Activated naive CD8-positive, alpha-beta T cell treated with anti-CD3 and anti-CD28 coated beads, Interleukin-2, amount 50 U/mL, for 16 hours (primary cell): ENCODE results near the gene MTO1.
"Not testable (repeated sequence)": the region's sequence is repeated elsewhere in the genome, so short reads cannot be mapped to it uniquely, and the experiment has no call there.

Experiments used
- DNase-seq: peaks from one replicate; pipeline ENCODE4 v3.0.0-alpha.2; 2020; ENCODE audit warnings: low read depth, low spot score

The MTO1 gene

GRCh38 chr6:73504160-73504559, 42.6 kb downstream of the MTO1 start:
- no peak for DNase-seq

- DNase-seq: no peak
Measured at GRCh38 chr6:73505142-73505541, 43.6 kb downstream of the MTO1 start.

DNA sequence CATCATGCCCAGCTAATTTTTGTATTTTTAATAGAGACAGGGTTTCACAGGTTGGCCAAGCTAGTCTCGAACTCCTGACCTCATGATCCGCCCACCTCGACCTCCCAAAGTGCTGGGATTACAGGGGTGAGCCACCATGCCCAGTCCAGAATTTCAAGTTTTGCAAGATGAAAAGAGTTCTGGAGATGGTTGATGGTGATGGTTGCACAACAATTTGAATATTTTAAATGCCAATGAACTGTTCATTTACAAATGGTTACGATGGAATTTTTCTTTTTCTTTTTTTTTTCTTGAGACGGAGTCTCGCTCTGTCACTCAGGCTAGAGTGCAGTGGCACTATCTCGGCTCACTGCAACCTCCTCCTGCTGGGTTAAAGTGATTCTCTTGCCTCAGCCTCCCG, 44.2 kb downstream of the MTO1 start:
- DNase-seq: not testable (repeated sequence)

DNA sequence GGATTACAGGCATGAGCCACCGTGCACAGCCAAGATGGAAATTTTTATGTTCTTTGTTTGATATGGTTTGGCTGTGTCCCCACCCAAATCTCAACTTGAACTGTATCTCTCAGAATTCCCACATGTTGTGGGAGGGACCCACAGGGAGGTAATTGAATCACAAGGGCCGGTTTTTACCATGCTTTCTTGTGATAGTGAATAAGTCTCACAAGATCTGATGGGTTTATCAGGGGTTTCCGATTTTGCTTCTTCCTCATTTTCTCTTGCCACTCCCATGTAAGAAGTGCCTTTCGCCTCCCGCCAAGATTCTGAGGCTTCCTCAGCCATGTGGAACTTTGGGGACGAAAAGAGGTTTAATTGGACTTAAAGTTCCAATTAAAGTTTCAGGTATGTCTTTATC, 44.7 kb downstream of the MTO1 start:
- no peak for DNase-seq

- DNase-seq: no peak
Measured at GRCh38 chr6:73508776-73509175, 47.2 kb downstream of the MTO1 start.

GRCh38 chr6:73509851-73510250, 48.3 kb downstream of the MTO1 start:
- DNase-seq: no peak

DNA sequence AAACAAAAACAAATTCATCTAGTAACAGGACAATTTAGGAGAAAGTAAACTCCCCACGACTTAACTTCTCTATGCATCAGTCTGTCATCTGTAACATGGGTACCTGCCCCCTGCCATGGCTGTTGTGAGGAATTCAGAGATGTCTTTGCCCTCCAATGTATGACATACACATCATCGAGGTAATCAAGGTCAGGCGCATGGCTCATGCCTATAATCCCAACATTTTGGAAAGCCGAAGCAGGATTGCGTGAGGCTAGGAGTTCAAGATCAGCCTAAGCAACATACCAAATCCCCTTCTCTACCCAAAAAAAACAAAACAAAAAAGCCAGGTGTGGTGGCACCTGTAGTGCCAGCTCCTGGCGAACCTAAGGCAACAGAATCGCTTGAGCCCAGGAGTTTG, 50.3 kb downstream of the MTO1 start:
- DNase-seq: no peak

DNA sequence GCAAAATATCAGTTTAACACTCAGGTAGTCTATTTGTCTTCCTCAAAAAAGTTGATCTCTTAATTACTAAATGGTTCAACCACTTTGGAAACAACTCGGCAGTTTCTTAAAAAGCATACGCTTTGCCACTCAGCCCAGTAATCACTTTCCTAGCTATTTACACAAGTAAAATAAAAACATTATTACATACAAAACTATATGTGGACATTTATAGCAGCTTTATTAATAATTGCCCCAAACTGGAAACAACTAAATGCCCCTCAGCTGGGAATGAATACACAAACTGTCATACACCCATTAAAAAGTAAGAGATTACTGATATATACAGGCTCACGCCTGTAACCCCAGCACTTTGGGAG, 51.9 kb downstream of the MTO1 start:
- DNase-seq: no peak

DNA sequence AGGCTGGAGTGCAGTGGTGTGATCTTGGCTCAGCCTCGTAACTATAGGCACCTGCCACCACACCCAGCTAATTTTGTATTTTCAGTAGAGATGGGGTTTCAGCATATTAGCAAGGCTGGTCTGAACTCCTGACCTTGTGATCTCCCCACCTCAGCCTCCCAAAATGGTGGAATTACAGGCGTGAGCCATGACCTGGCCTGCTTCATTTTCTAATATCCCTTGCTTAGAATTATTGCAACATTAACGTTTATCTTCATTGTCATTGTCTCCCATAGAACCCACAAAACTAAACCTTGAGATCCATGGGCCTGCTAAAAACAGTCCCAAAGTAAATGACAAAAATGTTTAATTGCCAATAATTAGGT, 53.2 kb downstream of the MTO1 start:
- no peak for DNase-seq

DNA sequence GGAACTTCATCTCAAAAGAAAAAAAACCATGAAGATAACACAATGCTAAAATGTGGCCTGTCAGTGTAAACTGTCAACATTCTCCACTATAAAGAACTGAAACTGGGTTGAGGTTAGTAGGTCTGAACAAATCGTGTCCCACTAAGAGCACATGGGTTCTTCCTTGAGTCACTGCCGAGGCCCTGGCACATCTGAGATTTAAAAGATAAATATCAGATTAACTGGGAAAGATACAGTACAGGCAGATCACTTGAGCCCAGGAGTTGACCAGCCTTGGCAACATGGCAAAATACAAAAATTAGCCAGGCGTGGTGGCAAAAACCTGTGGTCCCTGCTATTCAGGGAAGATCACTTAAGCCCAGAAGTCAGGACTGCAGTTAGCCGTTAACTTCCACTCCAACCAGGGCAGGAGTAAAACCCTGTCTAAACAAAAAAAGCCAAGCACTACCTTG, 53.7 kb downstream of the MTO1 start:
- DNase-seq: no peak

- DNase-seq: no peak
Measured at GRCh38 chr6:73516514-73517489, 55.3 kb downstream of the MTO1 start.

GRCh38 chr6:73518100-73518981, 56.8 kb downstream of the MTO1 start:
- not testable (repeated sequence) for DNase-seq

DNA sequence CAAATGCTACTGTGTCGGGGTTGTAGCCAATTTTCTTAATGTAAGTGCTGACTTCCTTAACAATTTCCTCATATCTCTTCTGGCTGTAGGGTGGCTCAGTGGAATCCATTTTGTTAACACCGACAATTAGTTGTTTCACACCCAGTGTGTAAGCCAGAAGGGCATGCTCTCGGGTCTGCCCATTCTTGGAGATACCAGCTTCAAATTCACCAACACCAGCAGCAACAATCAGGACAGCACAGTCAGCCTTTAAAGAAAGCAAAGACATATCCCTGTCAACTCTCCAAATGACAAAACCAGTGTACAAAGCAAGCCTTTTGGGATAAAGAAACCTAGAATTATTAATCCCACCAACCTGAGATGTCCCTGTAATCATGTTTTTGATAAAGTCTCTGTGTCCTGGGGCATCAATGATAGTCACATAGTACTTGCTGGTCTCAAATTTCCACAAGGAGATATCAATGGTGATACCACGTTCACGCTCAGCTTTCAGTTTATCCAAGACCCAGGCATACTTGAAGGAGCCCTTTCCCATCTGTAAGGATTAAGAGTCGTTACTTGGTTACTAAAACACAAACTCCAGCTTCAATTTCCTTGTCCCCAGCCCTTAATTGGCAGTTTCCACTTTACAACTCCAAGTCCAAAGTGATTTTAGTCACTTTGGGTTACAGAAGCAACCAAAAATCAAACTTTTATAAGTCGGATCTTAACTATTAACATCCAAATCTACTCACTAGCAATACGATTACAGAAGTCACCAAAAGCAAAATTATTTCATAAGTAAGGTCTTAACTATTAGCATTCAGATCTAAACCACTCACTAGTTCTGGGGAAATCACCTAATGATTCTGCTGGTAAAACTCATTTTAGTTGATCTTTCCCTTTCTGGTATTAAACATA, 57.7 kb downstream of the MTO1 start:
- DNase-seq: not testable (repeated sequence)

DNA sequence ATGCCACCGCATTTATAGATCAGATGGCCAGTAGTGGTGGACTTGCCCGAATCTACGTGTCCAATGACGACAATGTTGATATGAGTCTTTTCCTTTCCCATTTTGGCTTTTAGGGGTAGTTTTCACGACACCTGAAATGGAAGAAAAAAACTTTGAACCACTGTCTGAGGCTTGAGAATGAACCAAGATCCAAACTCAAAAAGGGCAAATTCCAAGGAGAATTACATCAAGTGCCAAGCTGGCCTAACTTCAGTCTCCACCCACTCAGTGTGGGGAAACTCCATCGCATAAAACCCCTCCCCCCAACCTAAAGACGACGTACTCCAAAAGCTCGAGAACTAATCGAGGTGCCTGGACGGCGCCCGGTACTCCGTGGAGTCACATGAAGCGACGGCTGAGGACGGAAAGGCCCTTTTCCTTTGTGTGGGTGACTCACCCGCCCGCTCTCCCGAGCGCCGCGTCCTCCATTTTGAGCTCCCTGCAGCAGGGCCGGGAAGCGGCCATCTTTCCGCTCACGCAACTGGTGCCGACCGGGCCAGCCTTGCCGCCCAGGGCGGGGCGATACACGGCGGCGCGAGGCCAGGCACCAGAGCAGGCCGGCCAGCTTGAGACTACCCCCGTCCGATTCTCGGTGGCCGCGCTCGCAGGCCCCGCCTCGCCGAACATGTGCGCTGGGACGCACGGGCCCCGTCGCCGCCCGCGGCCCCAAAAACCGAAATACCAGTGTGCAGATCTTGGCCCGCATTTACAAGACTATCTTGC, 58.6 kb downstream of the MTO1 start:
- DNase-seq: peak; percentile 62

GRCh38 chr6:73520688-73521350, 59.3 kb downstream of the MTO1 start, which contains the start of gene EEF1A1:
Gene EEF1A1 (minus strand): TSS chr6:73521032. CDS start chr6:73520026, 1,006 bp downstream.
- DNase-seq: peak; percentile 100

DNA sequence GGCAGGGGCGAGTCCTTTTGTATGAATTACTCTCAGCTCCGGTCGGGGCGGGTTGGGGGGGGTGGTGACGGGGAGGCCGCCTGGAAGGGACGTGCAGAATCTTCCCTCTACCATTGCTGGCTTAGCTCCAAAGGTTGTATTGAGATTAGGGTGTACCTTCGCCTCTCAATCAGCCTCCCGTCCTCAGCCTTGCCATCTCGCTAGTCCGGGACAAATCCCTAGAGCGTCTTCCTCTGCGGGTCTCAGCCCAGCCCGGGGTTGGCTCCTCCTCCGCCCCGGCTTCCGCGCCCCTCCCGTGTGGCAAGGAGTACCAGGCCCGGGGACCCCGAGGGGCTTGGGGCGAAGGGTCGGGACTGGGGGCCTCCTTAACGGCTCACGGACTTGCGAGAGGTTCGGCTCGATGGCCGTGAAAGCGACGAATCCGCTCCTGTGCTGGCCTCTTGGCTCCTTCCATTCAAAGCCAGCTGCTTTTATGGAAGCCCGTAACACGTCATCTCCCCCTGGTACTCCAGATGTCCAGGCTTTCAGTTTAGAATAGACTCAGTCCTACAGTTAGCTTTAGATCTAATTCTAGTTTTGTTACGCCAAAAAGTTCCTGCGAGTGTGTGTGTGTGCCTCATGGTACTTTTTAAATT, 59.9 kb downstream of the MTO1 start:
- DNase-seq: peak; percentile 48

DNA sequence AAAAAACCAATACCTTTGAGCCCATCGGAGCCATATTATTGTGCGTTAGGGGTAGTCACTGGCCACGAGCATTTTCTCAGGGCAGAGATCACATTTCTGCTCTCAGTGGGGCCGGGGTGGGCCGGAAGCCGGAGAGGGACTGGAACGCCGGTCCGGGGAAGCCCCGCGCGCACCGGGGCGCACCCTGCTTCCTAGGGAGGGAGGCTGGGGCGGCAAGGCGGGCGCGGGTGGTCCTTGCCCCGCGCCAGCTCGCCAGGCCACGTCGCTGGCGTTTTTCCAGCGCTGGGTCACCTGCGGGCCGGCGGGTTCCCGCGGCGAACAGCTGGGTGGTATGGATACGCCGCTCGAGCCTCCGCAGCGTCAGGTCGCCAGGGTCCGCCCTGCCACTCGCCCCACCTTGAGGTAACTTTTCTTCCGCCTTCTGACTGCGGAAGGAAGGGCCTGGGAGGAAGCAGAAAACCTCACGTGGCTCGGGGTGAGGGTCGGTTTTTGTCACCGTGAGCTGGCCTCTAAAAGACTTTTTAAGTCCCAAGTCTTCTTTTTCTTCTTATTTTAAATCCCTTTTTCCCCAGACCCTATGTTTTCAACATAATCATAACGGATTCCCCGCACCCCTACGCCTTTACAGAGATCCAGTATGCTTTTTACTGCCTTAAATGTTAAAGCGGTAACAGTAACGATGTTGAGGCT, 62.0 kb downstream of the MTO1 start:
- DNase-seq: peak; percentile 49

DNA sequence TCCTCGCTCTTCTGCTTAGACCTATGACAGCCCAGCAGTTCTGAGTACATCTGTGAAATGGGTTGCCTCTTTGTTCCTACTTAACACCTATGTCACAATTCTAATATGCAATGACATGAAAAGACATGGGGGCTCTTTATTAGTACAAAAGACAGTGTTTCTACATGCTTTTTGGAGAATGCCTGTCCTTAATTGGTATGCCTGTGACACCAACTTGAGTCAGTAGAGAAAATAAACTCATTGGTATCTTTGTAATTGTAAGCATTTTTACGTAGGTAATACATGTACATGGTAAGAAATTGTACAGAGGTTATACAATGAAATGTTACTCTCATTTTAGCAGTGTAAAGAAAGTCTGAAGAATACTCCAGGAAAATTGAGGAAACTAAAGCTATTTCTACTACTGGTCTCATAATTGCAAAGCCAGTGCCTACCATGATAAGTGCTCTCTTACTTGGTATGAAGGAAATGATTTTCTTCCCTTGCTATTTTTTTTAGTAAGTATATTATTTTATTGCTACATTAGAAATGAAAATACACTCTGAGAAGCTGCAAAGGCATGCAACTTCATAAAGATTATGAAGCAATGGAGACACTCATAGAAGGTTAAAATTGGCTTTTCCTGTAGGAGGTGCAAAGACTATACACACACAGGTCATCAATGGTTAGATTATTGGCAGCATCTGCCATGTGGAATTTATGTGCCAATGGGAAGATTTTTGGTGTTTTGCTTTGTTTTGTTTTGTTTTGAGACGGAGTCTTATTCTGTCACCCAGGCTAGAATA, 64.2 kb downstream of the MTO1 start:
- DNase-seq: no peak
